Thyroid gland (tissue), 4 donors: ENCODE data around the gene CFL1. TPM values are rescaled to one million over a fixed set of nuclear protein-coding genes. Genes with fewer than 3 reads are reported as not detected.
"Not testable (repeated sequence)": the region's sequence is repeated elsewhere in the genome, so short reads cannot be mapped to it uniquely, and the experiment has no call there.

Experiments
- DNase-seq, 2 donors: peaks; one replicate each; pipeline ENCODE4 v3.0.0-alpha.2; 2019
- H3K27ac ChIP-seq, 3 donors: fragments of 200-600 bp; sonication (generic); 1 replicate in 2 of 3; 2 replicates in 1 of 3; pipeline ENCODE4 v1.5.1; 2016 to 2019; ENCODE audit warnings: mild to moderate bottlenecking in 1 of 3, moderate library complexity in 1 of 3
- H3K27me3 ChIP-seq: fragments of 200-600 bp; sonication (generic); one replicate; pipeline ENCODE4 v1.5.1; 2019
- H3K36me3 ChIP-seq, 2 donors: fragments of 200-600 bp; sonication (generic); one replicate each; pipeline ENCODE4 v1.5.1; 2016 to 2019
- H3K4me1 ChIP-seq, 2 donors: fragments of 200-600 bp; sonication (generic); one replicate each; pipeline ENCODE4 v1.5.1; 2017 to 2019
- H3K4me3 ChIP-seq, 3 donors: fragments of 200-600 bp; sonication (generic); replicated peaks in 1 of 3; 1 replicate in 2 of 3; 2 replicates in 1 of 3; pipeline ENCODE4 v1.5.1; 2016; ENCODE audit warnings: mild to moderate bottlenecking in 1 of 3
- H3K9me3 ChIP-seq: fragments of 200-600 bp; sonication (generic); one replicate; pipeline ENCODE4 v1.5.1; 2017
- CTCF ChIP-seq, 6 experiments: fragments of 200-600 bp in 3 of 6; fragments of 450-650 bp in 3 of 6; sonication (generic) in 3 of 6; IDR thresholded peaks; one replicate each; pipeline ENCODE4 v1.5.1; 2016 to 2019; ENCODE audit warnings: antibody characterized with exemption in 6 of 6, mild to moderate bottlenecking in 2 of 6, inconsistent platforms in 1 of 6, moderate library complexity in 1 of 6
- POLR2A ChIP-seq, 2 donors: fragments of 450-650 bp; IDR thresholded peaks; one replicate each; pipeline ENCODE4 v1.6.1; 2017; ENCODE audit warnings: antibody characterized with exemption in 2 of 2, mild to moderate bottlenecking in 2 of 2, moderate library complexity in 1 of 2
- WGBS, 2 donors: methylation state at CpG; one replicate each; pipeline ENCODE4 v1.1.5; 2017; 5-methylcytosine and 5-hydroxymethylcytosine counted together
- intact Hi-C: fragments of 100-400 bp; cut with DNase I; formaldehyde crosslinking; loops from one replicate; pipeline ENCODE4 v1.15.1; 2023
- total RNA-seq, 4 donors: library from RNA; depleted of rRNA; stranded (reverse); fragments of >200 nt; gene quantifications; one replicate each; pipeline ENCODE4 v1.2.3, GENCODE V29; 2016

The CFL1 gene
- total RNA-seq, 4 donors from 2014 or later: 330 to 581 (median 494) TPM

GRCh38 chr11:65896034-65896999 lies 38.3 kb upstream of the CFL1 start:
- H3K27me3 ChIP-seq: peaks cover 9% of the 10 kb centered on the region
- intact Hi-C loops: no loop called here
- H3K4me1 ChIP-seq: peaks cover 21 to 39% of the 10 kb centered on the region in 2 donors
- H3K27ac ChIP-seq: no peak overlapping the region
- H3K36me3 ChIP-seq: no peaks in the 10 kb centered on the region
- H3K4me3 ChIP-seq: no peak overlapping the region
- no peak for DNase-seq
- TF ChIP-seq POLR2A (IDR thresholded peaks at IDR 0.05) (no peak), CTCF (IDR thresholded peaks at IDR 0.05) (no peak)
- WGBS, 2 donors: 91 to 93% methylated on average over 14 of the region's 14 CpGs
- no peaks in the 10 kb centered on the region for H3K9me3 ChIP-seq

GRCh38 chr11:65895482-65895981 lies 37.6 kb upstream of the CFL1 start:
- peaks cover 22 to 43% of the 10 kb centered on the region in 2 donors for H3K4me1 ChIP-seq
- TF ChIP-seq CTCF (IDR thresholded peaks at IDR 0.05) (no peak), POLR2A (IDR thresholded peaks at IDR 0.05) (no peak)

GRCh38 chr11:65894034-65894591 lies 36.1 kb upstream of the CFL1 start:
- peaks cover under 1% of the 10 kb centered on the region for H3K27me3 ChIP-seq
- TF ChIP-seq CTCF (IDR thresholded peaks at IDR 0.05) (no peak), POLR2A (IDR thresholded peaks at IDR 0.05) (no peak)
- 75 to 81% methylated on average over 16 of the region's 16 CpGs for WGBS, 2 donors
- H3K27ac ChIP-seq: peak overlapping the region; percentile 61 to 82 (median 62)
- intact Hi-C loops: no loop called here
- H3K36me3 ChIP-seq: no peaks in the 10 kb centered on the region
- no peak for DNase-seq
- H3K4me1 ChIP-seq: peaks cover 22 to 44% of the 10 kb centered on the region in 2 donors
- no peak overlapping the region for H3K4me3 ChIP-seq
- no peaks in the 10 kb centered on the region for H3K9me3 ChIP-seq

More at GRCh38 chr11:65895482-65895981, 37.6 kb upstream of the CFL1 start:
- Histone ChIP-seq H3K4me3 (no peak overlapping the region), H3K36me3 (no peaks in the 10 kb centered on the region), H3K9me3 (no peaks in the 10 kb centered on the region), H3K27ac (no peak overlapping the region), H3K27me3 (peaks cover 9% of the 10 kb centered on the region)
- no peak for DNase-seq
- intact Hi-C loops: no loop called here
- WGBS, 2 donors: 94% methylated on average over 5 of the region's 5 CpGs

GRCh38 chr11:65892661-65893317 lies 34.8 kb upstream of the CFL1 start:
- intact Hi-C loops: no loop called here
- no peak for DNase-seq
- 77 to 78% methylated on average over 10 of the region's 10 CpGs for WGBS, 2 donors
- H3K27ac ChIP-seq: peak overlapping the region in 2 of 3 donors; percentile 62 to 82
- H3K4me1 ChIP-seq: peaks cover 28 to 47% of the 10 kb centered on the region in 2 donors
- no peaks in the 10 kb centered on the region for H3K9me3 ChIP-seq
- no peak overlapping the region for H3K4me3 ChIP-seq
- no peaks in the 10 kb centered on the region for H3K36me3 ChIP-seq
- TF ChIP-seq POLR2A (IDR thresholded peaks at IDR 0.05): no peak
- no peak for TF ChIP-seq CTCF (IDR thresholded peaks at IDR 0.05)
- H3K27me3 ChIP-seq: no peaks in the 10 kb centered on the region

GRCh38 chr11:65892137-65892540 lies 34.2 kb upstream of the CFL1 start:
- peak overlapping the region in 1 of 3 donors; percentile 59 for H3K4me3 ChIP-seq
- DNase-seq, H3K36me3 ChIP-seq, intact Hi-C loops, H3K27me3 ChIP-seq, H3K9me3 ChIP-seq: not testable (repeated sequence)
- peak overlapping the region; percentile 83 to 97 (median 83) for H3K27ac ChIP-seq
- 68 to 77% methylated on average over 5 of the region's 5 CpGs for WGBS, 2 donors
- H3K4me1 ChIP-seq: peaks cover 34 to 54% of the 10 kb centered on the region in 2 donors
